Cardiac fibroblast (primary cell): Measurements from ENCODE around the gene C9orf152.
A peak's percentile ranks its signal among the peaks of the same experiment; 100 is the strongest.

ENCODE experiments used
- DNase-seq, 2 donors: peaks; one replicate each; pipeline versions ENCODE4 v3.0.0 to v3.0.0-alpha.2; 2010; ENCODE audit warnings: low read depth in 2 of 2
- H3K4me3 ChIP-seq, 2 donors: replicated peaks in 1 of 2; 1 replicate in 1 of 2; 2 replicates in 1 of 2; pipeline ENCODE4 v1.5.1; 2011; ENCODE audit warnings: low read depth in 2 of 2, low read length in 2 of 2, mild to moderate bottlenecking in 2 of 2, moderate library complexity in 1 of 2
- TF ChIP-seq, protein P1 (sequence below): IDR thresholded peaks from one replicate; pipeline ENCODE4 v1.5.1; 2011; ENCODE audit warnings: low read depth, mild to moderate bottlenecking, low read length, inconsistent platforms

The C9orf152 gene

GRCh38 chr9:110180511-110181434 lies 27.2 kb downstream of the C9orf152 start:
- TF ChIP-seq, protein P1, sequence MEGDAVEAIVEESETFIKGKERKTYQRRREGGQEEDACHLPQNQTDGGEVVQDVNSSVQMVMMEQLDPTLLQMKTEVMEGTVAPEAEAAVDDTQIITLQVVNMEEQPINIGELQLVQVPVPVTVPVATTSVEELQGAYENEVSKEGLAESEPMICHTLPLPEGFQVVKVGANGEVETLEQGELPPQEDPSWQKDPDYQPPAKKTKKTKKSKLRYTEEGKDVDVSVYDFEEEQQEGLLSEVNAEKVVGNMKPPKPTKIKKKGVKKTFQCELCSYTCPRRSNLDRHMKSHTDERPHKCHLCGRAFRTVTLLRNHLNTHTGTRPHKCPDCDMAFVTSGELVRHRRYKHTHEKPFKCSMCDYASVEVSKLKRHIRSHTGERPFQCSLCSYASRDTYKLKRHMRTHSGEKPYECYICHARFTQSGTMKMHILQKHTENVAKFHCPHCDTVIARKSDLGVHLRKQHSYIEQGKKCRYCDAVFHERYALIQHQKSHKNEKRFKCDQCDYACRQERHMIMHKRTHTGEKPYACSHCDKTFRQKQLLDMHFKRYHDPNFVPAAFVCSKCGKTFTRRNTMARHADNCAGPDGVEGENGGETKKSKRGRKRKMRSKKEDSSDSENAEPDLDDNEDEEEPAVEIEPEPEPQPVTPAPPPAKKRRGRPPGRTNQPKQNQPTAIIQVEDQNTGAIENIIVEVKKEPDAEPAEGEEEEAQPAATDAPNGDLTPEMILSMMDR, result no peak
- no peak overlapping the region for H3K4me3 ChIP-seq
- DNase-seq, result peak; percentile 77 to 82

DNA sequence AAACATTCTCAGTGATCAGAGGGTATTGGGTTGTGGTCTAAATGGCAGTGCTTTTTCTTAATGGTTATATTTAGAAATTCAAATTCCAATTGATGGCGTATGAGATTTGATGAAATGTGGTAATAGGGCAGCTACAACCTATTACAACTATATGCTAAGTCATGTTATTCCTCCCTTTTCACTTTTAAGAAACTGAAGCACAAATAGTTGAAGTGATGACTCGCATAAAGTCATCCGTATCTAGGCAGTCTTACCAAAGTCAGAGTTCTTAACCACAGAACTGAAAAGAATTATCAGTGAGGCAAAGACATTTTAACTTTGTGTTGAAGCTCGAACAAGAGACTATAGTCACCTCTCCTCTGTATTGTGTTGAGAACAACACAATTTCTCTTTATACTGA lies 28.2 kb downstream of the C9orf152 start:
- peak; percentile 68 to 76 for DNase-seq
- TF ChIP-seq, protein P1, result no peak
- H3K4me3 ChIP-seq, result no peak overlapping the region

GRCh38 chr9:110178281-110178680 lies 29.7 kb downstream of the C9orf152 start:
- no peak overlapping the region for H3K4me3 ChIP-seq
- DNase-seq, result no peak
- TF ChIP-seq, protein P1, result no peak

DNA sequence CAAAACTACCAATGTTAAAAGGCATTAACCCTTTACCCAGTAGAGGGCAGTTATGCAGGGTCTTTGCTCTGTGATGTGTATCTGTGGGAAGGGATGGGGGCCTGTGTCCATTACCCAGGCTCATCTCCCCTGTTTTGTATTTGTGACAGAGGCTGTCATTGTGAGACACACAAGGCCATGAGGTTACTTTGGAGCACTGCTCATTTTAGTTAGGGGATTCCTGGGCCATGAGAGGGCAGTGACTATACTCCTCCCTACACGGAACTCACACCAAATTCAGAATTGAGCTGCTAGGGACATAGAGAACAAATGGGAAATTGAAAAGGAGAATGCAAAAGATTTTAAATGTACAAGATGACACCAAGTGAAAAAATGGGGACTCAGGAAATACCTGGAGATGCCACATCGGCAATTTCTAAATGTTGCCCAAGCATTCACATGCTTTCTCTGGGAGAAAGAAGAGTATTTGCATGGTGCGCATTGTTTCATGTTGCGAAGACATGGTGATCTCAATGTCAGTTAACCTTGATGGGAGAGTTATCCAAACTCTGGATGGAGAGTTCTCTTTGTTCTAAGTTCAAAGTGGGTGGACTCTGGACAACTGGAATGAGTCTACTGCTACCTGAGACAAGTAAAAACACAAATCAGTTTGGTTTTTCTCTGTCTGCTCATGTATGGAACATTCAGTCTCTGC lies 32.5 kb downstream of the C9orf152 start:
- TF ChIP-seq, protein P1, result no peak
- DNase-seq, result no peak
- no peak overlapping the region for H3K4me3 ChIP-seq

DNA sequence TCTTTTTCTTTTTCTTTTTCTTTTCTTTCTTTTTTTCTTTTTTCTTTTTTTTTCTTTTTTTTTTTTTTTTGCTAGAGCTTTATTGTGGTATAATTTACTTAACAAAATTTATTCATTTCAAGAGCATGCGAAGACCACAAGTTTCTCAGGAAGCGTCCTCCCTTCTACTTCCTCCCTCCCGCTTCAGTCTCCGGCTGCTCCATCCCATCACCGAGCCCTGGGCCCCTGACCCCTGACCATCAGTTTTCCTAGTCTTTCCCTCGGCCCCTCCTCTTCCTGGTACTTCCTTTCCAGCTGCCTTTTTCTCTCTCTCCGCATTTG lies 34.7 kb downstream of the C9orf152 start:
- no peak overlapping the region for H3K4me3 ChIP-seq
- TF ChIP-seq, protein P1, result no peak
- DNase-seq, result no peak

- H3K4me3 ChIP-seq, result no peak overlapping the region
- TF ChIP-seq, protein P1, result no peak
- DNase-seq, result no peak
Observed at GRCh38 chr9:110170357-110171257, 37.4 kb downstream of the C9orf152 start.
